ENCODE results near the gene TAAR5. TPM values are rescaled to one million over a fixed set of nuclear protein-coding genes. Genes with fewer than 3 reads are reported as not detected.

Gene TAAR5
- total RNA-seq, 1 experiment from 2014 or later, result not detected

GRCh38 chr6:132569170-132569569 lies 20.4 kb downstream of the TAAR5 start:
- Histone ChIP-seq H3K27ac (ENCODE audit: insufficient read length, low read depth, low read length) (no peak overlapping the region), H3K56ac (ENCODE audit: insufficient read length, low read depth, low read length) (no peak overlapping the region), H3K79me1 (ENCODE audit: insufficient read depth, low read depth, low read length, poor library complexity, severe bottlenecking) (no peaks in the 10 kb centered on the region), H3K23ac (ENCODE audit: insufficient read length, low read depth, low read length) (no peak overlapping the region), H3K79me2 (ENCODE audit: insufficient read depth, low read length) (no peaks in the 10 kb centered on the region), H3K18ac (ENCODE audit: insufficient read length, low read depth, low read length) (no peak overlapping the region), H3K23me2 (ENCODE audit: insufficient read length, low read depth, low read length, poor library complexity, severe bottlenecking) (no peaks in the 10 kb centered on the region), H4K91ac (ENCODE audit: insufficient read length, low read depth, low read length) (no peak overlapping the region), H2BK12ac (ENCODE audit: insufficient read length, low read depth, low read length) (no peak overlapping the region), H3K14ac (ENCODE audit: insufficient read depth, low read length) (no peak overlapping the region), H3K4ac (ENCODE audit: low read depth, low read length) (no peak overlapping the region), H3K4me2 (ENCODE audit: insufficient read depth, insufficient read length, low read length) (no peak overlapping the region), H4K8ac (replicated peaks; ENCODE audit: insufficient read length, low read depth, low read length) (no peak overlapping the region), H2BK20ac (ENCODE audit: low read depth, low read length, poor library complexity, severe bottlenecking) (no peak overlapping the region), H2BK120ac (ENCODE audit: low read depth, low read length, poor library complexity, severe bottlenecking) (no peak overlapping the region), H3K27me3 (ENCODE audit: insufficient read depth, low read length) (no peaks in the 10 kb centered on the region), H4K20me1 (ENCODE audit: control insufficient read depth, insufficient read depth, insufficient read length) (no peaks in the 10 kb centered on the region), H3T11ph (ENCODE audit: low read length) (no peak overlapping the region), H3K9me3 (ENCODE audit: control insufficient read depth, low read depth, low read length) (no peaks in the 10 kb centered on the region), H4K5ac (ENCODE audit: insufficient read length, low read depth, low read length) (no peak overlapping the region), H3K9ac (ENCODE audit: extremely low read depth, insufficient read length, low read length) (no peak overlapping the region), H3K4me1 (ENCODE audit: insufficient read depth, low read length) (peaks cover 7% of the 10 kb centered on the region; the same call in 1 of the 2 replicates), H2AFZ (ENCODE audit: low read length) (no peak overlapping the region), H2BK15ac (ENCODE audit: low read depth, low read length) (no peak overlapping the region), H2BK5ac (ENCODE audit: insufficient read length, low read length) (no peak overlapping the region), H2AK5ac (ENCODE audit: insufficient read length, low read length) (no peak overlapping the region)
- no CpG with 5 or more reads among the region's 4 CpGs for WGBS (ENCODE audit: extremely low coverage, insufficient read length, low lambda C conversion rate)
- TF ChIP-seq, protein P1, sequence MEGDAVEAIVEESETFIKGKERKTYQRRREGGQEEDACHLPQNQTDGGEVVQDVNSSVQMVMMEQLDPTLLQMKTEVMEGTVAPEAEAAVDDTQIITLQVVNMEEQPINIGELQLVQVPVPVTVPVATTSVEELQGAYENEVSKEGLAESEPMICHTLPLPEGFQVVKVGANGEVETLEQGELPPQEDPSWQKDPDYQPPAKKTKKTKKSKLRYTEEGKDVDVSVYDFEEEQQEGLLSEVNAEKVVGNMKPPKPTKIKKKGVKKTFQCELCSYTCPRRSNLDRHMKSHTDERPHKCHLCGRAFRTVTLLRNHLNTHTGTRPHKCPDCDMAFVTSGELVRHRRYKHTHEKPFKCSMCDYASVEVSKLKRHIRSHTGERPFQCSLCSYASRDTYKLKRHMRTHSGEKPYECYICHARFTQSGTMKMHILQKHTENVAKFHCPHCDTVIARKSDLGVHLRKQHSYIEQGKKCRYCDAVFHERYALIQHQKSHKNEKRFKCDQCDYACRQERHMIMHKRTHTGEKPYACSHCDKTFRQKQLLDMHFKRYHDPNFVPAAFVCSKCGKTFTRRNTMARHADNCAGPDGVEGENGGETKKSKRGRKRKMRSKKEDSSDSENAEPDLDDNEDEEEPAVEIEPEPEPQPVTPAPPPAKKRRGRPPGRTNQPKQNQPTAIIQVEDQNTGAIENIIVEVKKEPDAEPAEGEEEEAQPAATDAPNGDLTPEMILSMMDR (conservative IDR thresholded peaks at IDR 0.05), result no peak
- H3K9me3 Mint-ChIP-seq, result no peaks in the 10 kb centered on the region; a peak in 2 of 5 replicates
- H3K27me3 Mint-ChIP-seq (ENCODE audit: low read depth), result no peaks in the 10 kb centered on the region
- H3K36me3 Mint-ChIP-seq (ENCODE audit: insufficient read depth in 1 of 3, low read depth in 3 of 3), result no peaks in the 10 kb centered on the region
- peaks cover 32% of the 10 kb centered on the region in 2 experiments for H3K4me1 Mint-ChIP-seq
- H3K27ac Mint-ChIP-seq, result peak overlapping the region in 2 of 3 experiments; percentile 73 to 86; a peak in 2 of 7 replicates
- H3K4me3 Mint-ChIP-seq, result no peak overlapping the region
- DNase-seq, result no peak
